ENCODE data around the gene GPX5. TPM values are rescaled to one million over a fixed set of nuclear protein-coding genes. Genes with fewer than 3 reads are reported as not detected.

GPX5 gene
- total and polyA plus RNA-seq, 2 experiments from 2014 or later = not detected

GRCh38 chr6:28531479-28532128, 5.9 kb downstream of the GPX5 start:
- no peaks in the 10 kb centered on the region for H3K4me1 ChIP-seq (ENCODE audit: insufficient read depth)
- no peaks in the 10 kb centered on the region for H3K9me3 ChIP-seq (ENCODE audit: low read depth)
- H3K79me2 ChIP-seq = no peaks in the 10 kb centered on the region
- no peak overlapping the region for H3K4me3 ChIP-seq
- no peaks in the 10 kb centered on the region for H4K20me1 ChIP-seq (ENCODE audit: insufficient read depth, poor library complexity, severe bottlenecking)
- H3K4me2 ChIP-seq = no peak overlapping the region
- H3K27me3 ChIP-seq = peaks cover 4% of the 10 kb centered on the region
- no peaks in the 10 kb centered on the region for H3K36me3 ChIP-seq (replicated peaks; ENCODE audit: insufficient read depth, low read depth)
- H2AFZ ChIP-seq = no peak overlapping the region
- H3K27ac ChIP-seq = no peak overlapping the region
- WGBS (ENCODE audit: low lambda C conversion rate, missing lambda C conversion rate) = 73% methylated on average over 7 of the region's 7 CpGs
- no peak for DNase-seq (ENCODE audit: low spot score)
- TF ChIP-seq EZH2 (IDR thresholded peaks at IDR 0.05; ENCODE audit: borderline replicate concordance) (no peak), EZH2phosphoT487 (IDR thresholded peaks at IDR 0.05; ENCODE audit: low read depth, severe bottlenecking, unreplicated experiment) (no peak)
- TF ChIP-seq, protein P1, sequence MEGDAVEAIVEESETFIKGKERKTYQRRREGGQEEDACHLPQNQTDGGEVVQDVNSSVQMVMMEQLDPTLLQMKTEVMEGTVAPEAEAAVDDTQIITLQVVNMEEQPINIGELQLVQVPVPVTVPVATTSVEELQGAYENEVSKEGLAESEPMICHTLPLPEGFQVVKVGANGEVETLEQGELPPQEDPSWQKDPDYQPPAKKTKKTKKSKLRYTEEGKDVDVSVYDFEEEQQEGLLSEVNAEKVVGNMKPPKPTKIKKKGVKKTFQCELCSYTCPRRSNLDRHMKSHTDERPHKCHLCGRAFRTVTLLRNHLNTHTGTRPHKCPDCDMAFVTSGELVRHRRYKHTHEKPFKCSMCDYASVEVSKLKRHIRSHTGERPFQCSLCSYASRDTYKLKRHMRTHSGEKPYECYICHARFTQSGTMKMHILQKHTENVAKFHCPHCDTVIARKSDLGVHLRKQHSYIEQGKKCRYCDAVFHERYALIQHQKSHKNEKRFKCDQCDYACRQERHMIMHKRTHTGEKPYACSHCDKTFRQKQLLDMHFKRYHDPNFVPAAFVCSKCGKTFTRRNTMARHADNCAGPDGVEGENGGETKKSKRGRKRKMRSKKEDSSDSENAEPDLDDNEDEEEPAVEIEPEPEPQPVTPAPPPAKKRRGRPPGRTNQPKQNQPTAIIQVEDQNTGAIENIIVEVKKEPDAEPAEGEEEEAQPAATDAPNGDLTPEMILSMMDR (IDR thresholded peaks at IDR 0.05; ENCODE audit: poor library complexity) = no peak
- H3K9me2 ChIP-seq (replicated peaks; ENCODE audit: insufficient read depth) = no peaks in the 10 kb centered on the region

DNA sequence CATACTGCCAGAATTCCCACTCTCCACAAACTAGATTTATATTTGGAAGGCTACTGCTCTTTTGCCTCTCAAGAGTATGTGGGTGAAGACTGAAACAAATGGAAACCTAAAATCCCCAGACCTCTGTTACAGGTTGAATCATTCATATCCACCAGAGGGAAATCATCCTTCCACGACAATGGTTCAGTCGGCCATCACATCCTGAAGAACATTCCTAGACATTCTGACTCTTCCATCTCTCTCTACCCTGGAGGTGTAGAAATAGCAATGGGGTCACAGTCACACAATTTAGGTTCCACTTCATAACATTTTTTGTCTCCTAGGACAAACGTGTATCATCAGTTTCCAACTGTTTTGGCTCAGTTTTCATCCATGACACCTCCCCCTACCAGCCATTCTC, 8.6 kb downstream of the GPX5 start:
- WGBS (ENCODE audit: low lambda C conversion rate, missing lambda C conversion rate) = 80% methylated on average over 3 of the region's 3 CpGs
- DNase-seq (ENCODE audit: low spot score) = no peak
- Histone ChIP-seq H3K9me3 (ENCODE audit: low read depth) (no peaks in the 10 kb centered on the region), H3K27me3 (no peaks in the 10 kb centered on the region), H3K79me2 (no peaks in the 10 kb centered on the region), H2AFZ (no peak overlapping the region), H4K20me1 (ENCODE audit: insufficient read depth, poor library complexity, severe bottlenecking) (no peaks in the 10 kb centered on the region), H3K4me2 (no peak overlapping the region), H3K9me2 (replicated peaks; ENCODE audit: insufficient read depth) (no peaks in the 10 kb centered on the region), H3K4me3 (no peak overlapping the region), H3K27ac (no peak overlapping the region), H3K4me1 (ENCODE audit: insufficient read depth) (no peaks in the 10 kb centered on the region), H3K36me3 (replicated peaks; ENCODE audit: insufficient read depth, low read depth) (no peaks in the 10 kb centered on the region)
- TF ChIP-seq, protein P1 (IDR thresholded peaks at IDR 0.05; ENCODE audit: poor library complexity) = no peak
- no peak for TF ChIP-seq EZH2phosphoT487 (IDR thresholded peaks at IDR 0.05; ENCODE audit: low read depth, severe bottlenecking, unreplicated experiment)
- no peak for TF ChIP-seq EZH2 (IDR thresholded peaks at IDR 0.05; ENCODE audit: borderline replicate concordance)

DNA sequence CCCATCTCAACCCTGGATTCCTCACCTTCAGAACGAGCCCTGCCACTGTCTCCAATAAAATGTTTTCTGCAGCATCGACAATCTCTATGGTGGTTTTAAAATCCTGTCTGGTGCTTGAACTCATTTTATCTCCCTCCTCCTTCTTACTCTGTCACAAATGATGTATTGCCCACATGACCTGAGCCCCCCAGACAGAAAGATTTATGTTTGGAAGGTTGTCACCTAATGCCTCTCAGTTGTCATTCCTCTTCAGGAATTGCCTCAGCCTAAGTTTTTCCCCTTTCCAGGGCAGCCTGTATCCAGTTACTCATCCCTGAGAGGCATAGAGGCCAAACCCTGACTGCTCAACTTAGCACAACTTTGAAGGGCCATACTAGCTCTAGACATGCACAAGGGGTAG, 9.2 kb downstream of the GPX5 start:
- Histone ChIP-seq H3K4me3 (no peak overlapping the region), H3K27ac (no peak overlapping the region), H3K4me1 (ENCODE audit: insufficient read depth) (no peaks in the 10 kb centered on the region), H3K9me3 (ENCODE audit: low read depth) (no peaks in the 10 kb centered on the region), H3K27me3 (no peaks in the 10 kb centered on the region), H3K79me2 (no peaks in the 10 kb centered on the region), H3K4me2 (no peak overlapping the region), H3K36me3 (replicated peaks; ENCODE audit: insufficient read depth, low read depth) (no peaks in the 10 kb centered on the region), H4K20me1 (ENCODE audit: insufficient read depth, poor library complexity, severe bottlenecking) (no peaks in the 10 kb centered on the region), H3K9me2 (replicated peaks; ENCODE audit: insufficient read depth) (no peaks in the 10 kb centered on the region), H2AFZ (no peak overlapping the region)
- WGBS (ENCODE audit: low lambda C conversion rate, missing lambda C conversion rate) = 54% methylated on average over 2 of the region's 2 CpGs
- DNase-seq (ENCODE audit: low spot score) = no peak
- TF ChIP-seq EZH2phosphoT487 (IDR thresholded peaks at IDR 0.05; ENCODE audit: low read depth, severe bottlenecking, unreplicated experiment) (no peak), EZH2 (IDR thresholded peaks at IDR 0.05; ENCODE audit: borderline replicate concordance) (no peak)
- TF ChIP-seq, protein P1 (IDR thresholded peaks at IDR 0.05; ENCODE audit: poor library complexity) = no peak
